NCI-H460 (cell line): Measurements from ENCODE around the gene TRIP12. TPM values are rescaled to one million over a fixed set of nuclear protein-coding genes. Genes with fewer than 3 reads are reported as not detected.
A peak's percentile ranks its signal among the peaks of the same experiment; 100 is the strongest.
"Not testable (repeated sequence)": the region's sequence is repeated elsewhere in the genome, so short reads cannot be mapped to it uniquely, and the experiment has no call there.

Experiments
- DNase-seq: peaks from one replicate; pipeline ENCODE4 v3.0.0-alpha.2; 2016; ENCODE audit warnings: low read depth; ENCODE audit errors: extremely low read depth
- total RNA-seq: library from RNA; depleted of rRNA; stranded (reverse); fragments of >200 nt; shearing (Covaris generic); gene quantifications from 2 replicates; pipeline ENCODE4 v1.2.3, GENCODE V29; 2014

TRIP12 gene
- total RNA-seq, 1 experiment from 2014 or later = 117 TPM

GRCh38 chr2:229780856-229781773 is 140.7 kb downstream of the TRIP12 start:
- peak; percentile 38 for DNase-seq

DNA sequence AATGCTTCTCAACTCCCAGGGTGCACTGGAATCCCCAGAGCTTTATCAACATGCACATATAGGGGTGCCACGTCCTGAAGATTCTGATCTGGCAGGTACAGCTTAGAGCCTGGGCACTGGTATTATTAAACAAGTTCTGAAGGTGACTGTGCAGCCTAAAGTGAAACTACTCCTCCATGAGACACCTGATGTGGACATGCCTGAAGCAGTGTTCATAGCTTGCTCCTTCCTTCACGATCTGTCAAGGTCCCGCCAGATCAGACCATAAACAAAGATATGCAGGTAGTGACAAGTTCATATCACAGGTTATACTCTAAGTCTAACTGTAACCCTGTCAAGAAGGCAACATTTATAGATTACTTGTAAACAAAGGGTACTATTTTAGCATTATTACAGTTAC is 142.2 kb downstream of the TRIP12 start:
- no peak for DNase-seq

DNA sequence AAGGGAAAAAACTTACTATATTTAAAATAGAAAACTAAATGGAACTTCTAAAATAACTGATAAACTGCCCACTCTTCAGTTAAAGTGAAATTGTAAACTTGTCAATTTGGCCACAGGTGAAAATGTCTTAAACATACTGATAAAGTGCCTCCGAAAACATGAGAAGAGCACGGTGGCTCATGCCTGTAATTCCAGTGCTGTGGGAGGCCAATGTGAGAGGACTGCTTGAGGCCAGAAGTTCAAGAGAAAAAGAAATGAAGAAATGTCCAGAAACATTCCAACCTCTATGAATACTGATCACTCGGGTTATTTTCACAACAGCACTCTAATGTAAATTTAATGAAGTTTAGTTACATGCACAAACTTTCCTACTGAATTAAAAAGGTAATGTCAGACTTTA is 144.1 kb downstream of the TRIP12 start:
- DNase-seq = no peak

GRCh38 chr2:229775614-229776313 is 146.0 kb downstream of the TRIP12 start:
- DNase-seq = no peak

DNA sequence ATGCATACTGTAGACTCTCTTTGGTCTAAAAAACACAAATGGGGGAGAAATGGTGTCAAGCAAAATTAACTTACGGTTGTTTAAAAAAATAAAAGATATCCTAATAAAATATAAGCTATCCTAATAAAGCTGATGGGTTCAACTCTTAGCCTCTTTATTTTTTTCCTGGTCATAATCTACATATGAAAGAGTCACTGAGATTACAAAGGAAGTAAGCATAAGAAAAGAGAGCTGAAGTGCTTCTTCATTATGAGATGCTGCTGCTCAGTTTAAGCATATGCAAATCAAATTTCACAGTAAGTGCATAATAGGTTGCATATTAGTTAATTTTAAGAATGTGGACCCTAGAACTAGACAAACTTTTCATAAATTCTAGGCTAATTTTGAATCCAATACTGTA is 147.6 kb downstream of the TRIP12 start:
- no peak for DNase-seq

DNA sequence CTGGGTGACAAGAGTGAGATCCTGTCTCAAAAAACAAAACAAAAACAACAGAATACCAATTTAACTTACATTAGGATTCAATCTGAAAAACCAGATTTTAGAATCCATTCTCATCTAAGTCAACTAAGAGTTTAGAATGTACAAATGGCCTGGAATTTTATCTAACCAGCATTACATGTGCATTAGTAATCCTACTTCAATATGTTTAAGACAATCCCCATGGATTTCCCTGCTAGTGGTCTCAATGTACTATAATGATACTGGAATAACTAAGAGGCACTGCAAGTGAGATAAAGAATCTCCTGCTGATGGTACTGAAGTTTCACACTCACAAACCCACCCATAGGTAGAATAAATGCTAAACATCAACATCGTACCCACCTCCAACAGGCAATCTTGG is 153.6 kb downstream of the TRIP12 start:
- DNase-seq = no peak

GRCh38 chr2:229765721-229766120 is 156.1 kb downstream of the TRIP12 start:
- DNase-seq = no peak

GRCh38 chr2:229761663-229762062 is 160.1 kb downstream of the TRIP12 start:
- DNase-seq = no peak

DNA sequence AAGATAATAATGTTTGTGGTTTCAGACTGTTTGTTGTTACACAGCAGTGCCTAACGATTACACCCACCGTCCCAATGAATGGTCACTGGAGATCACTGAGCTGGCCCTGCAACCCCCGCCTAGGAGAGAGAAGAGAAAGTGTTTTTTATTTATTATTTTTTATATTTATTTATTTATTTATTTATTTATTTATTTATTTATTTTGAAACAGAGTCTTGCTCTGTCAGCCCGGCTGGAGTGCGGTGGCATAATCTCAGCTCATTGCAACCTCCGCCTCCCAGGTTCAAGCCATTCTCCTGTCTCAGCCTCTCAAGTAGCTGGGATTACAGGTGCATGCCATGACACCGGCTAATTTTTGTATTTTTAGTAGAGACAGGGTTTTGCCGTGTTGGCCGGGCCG is 164.3 kb downstream of the TRIP12 start:
- DNase-seq = not testable (repeated sequence)

- DNase-seq = no peak
Measured at GRCh38 chr2:229752970-229753729, 168.7 kb downstream of the TRIP12 start.

- no peak for DNase-seq
Measured at GRCh38 chr2:229749779-229750178, 172.0 kb downstream of the TRIP12 start.

GRCh38 chr2:229748950-229749349 is 172.9 kb downstream of the TRIP12 start:
- DNase-seq = no peak

GRCh38 chr2:229742691-229743090 is 179.1 kb downstream of the TRIP12 start:
- not testable (repeated sequence) for DNase-seq

DNA sequence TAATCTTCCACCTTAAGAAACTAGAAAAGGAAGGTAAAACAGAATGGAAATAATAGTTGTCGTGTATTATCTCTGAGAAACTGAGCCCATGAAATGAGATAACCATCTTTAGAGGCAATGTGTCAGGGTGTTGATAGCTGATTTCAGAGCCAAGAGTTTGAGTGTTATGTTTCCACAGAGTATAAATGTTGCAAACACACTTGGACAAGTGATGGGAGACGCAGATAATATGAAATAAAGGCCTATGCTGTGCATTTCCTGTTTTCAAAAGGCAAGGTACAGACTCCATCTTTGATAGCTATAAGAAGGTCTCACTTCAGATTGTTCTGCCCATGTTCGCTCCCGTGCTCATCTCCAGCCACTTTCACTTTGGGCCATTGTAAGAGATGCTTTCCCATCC is 181.5 kb downstream of the TRIP12 start:
- DNase-seq = no peak

DNA sequence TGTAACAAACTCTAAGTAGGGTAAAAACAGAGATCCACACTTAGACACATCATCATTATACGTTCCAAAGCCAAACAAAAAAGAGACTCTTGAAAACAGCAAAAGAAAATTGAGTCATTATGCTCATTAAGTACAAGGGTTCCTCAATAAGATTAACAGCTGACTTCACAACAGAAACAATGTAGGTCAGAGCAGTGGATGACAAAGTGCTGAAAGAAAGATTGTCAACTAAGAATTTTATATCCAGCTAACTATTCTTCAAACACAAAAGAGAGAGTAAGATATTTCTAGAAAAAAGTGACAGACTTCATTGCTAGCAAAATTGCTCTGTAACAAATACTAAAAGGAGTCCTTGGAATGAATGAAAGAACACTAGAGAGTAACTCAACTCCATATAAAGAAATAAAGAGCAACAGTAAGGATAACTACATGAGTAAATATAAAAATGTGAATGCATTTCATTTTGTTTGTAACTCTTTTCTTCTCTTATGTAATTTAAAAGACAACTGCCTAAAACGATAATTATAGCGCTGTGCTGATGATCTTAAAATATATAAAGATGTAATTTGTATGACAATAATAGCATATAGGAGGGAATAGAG is 183.7 kb downstream of the TRIP12 start:
- DNase-seq = no peak

DNA sequence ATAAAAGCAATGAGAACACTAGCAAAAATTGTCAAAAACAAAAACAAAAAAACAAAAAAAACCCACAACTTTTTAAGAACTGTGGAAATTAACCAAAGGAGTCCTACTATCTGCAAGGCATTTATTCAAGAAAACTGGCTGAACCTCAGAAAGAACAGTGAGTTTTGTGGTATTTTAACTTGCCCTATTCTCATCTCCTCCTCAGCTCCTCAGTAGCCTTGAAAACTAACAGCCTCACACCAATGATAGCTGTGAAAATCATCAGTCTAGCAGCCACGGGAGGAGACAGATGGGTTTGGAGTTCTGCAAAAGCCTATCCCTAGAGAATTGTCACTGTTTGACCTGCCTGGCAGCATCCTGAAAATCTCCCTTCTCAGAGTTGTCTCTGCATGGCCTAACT is 187.4 kb downstream of the TRIP12 start:
- no peak for DNase-seq

- DNase-seq = no peak
Measured at GRCh38 chr2:229733611-229734245, 188.1 kb downstream of the TRIP12 start.

DNA sequence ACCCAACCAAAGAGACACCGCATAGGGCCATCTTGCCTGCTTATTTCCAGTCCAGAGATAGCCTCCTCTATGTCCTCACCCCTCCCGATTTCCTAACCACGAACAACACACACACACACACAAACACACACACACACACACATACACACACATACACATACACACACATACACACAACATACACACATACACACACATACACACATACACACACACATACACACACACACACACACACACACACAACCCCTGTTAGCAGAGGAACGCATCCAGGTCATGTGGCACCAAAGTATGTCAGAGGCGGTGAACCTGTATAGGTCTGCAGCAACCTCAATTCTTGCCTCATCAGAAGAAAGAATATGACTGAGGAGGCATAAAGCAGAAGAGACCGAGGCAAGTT is 188.9 kb downstream of the TRIP12 start:
- no peak for DNase-seq

GRCh38 chr2:229731916-229732315 is 189.9 kb downstream of the TRIP12 start:
- no peak for DNase-seq

- DNase-seq = no peak
Measured at GRCh38 chr2:229731363-229731762, 190.4 kb downstream of the TRIP12 start.
